B cell (primary cell): Measurements from ENCODE around the gene SIKE1. TPM values are rescaled to one million over a fixed set of nuclear protein-coding genes. Genes with fewer than 3 reads are reported as not detected.

Experiments
- ATAC-seq: fragments of 200-7000 bp; cut with Tn5 transposase; one replicate; pipeline ENCODE4 v1.10.0; 2021; ENCODE audit warnings: low read depth, mild to moderate bottlenecking, moderate number of reproducible peaks, moderate library complexity
- CTCF ChIA-PET: fragments of 350-600 bp; sonication (Branson Sonifier 250); formaldehyde crosslinking; loops from one replicate; lab custom pipeline; 2021; ENCODE audit warnings: antibody characterized with exemption, inconsistent platforms; lab: Charles Lee
- POLR2A ChIA-PET: fragments of 350-600 bp; sonication (Branson Sonifier 250); formaldehyde crosslinking; loops from one replicate; lab custom pipeline; 2021; ENCODE audit warnings: antibody characterized with exemption; lab: Charles Lee
- DNase-seq: peaks from one replicate; pipeline ENCODE4 v3.0.0; 2013
- H2AFZ ChIP-seq: 2 replicates; pipeline ENCODE4 v1.6.1; 2012; ENCODE audit warnings: mild to moderate bottlenecking, low read depth, low read length; ENCODE audit not compliant: insufficient read depth, poor library complexity, severe bottlenecking
- H3K27ac ChIP-seq, 2 donors: 1 replicate in 1 of 2; 2 replicates in 1 of 2; pipeline ENCODE4 v1.5.1; 2012 to 2013; ENCODE audit warnings: low read length in 2 of 2, mild to moderate bottlenecking in 2 of 2, moderate library complexity in 1 of 2
- H3K27me3 ChIP-seq, 4 experiments: fragments of 200-600 bp in 1 of 4; sonication (generic) in 1 of 4; replicated peaks in 1 of 4; 1 replicate in 2 of 4; 2 replicates in 2 of 4; pipeline versions ENCODE4 v1.6.1 to v1.7.0; 2013 to 2016; ENCODE audit warnings: low read length in 3 of 4, mild to moderate bottlenecking in 2 of 4, mixed read lengths in 1 of 4, moderate library complexity in 1 of 4; ENCODE audit not compliant: insufficient read depth in 4 of 4, control insufficient read depth in 3 of 4; ENCODE audit errors: control extremely low read depth in 1 of 4
- H3K36me3 ChIP-seq, 2 experiments: replicated peaks in 1 of 2; 1 replicate in 1 of 2; 2 replicates in 1 of 2; pipeline versions ENCODE4 v1.6.1 to v1.7.1; 2013; ENCODE audit warnings: low read length in 1 of 2; ENCODE audit not compliant: insufficient read depth in 2 of 2, control insufficient read depth in 1 of 2; ENCODE audit errors: control extremely low read depth in 1 of 2, extremely low read depth in 1 of 2
- H3K4me1 ChIP-seq, 2 donors: fragments of 200-600 bp in 1 of 2; sonication (generic) in 1 of 2; 1 replicate in 1 of 2; 2 replicates in 1 of 2; pipeline versions ENCODE4 v1.5.1 to v1.6.1; 2013 to 2017; ENCODE audit warnings: low read length in 2 of 2; ENCODE audit not compliant: control insufficient read depth in 2 of 2, insufficient read depth in 2 of 2
- H3K4me2 ChIP-seq: replicated peaks from 2 replicates; pipeline ENCODE3; 2012; ENCODE audit warnings: mild to moderate bottlenecking, low read depth, low read length; ENCODE audit not compliant: poor library complexity, severe bottlenecking
- H3K4me3 ChIP-seq, 5 experiments: fragments of 200-600 bp in 1 of 5; sonication (generic) in 1 of 5; 1 replicate in 3 of 5; 2 replicates in 2 of 5; pipeline versions ENCODE4 v1.5.1 to v1.7.0; 2011 to 2016; ENCODE audit warnings: low read length in 4 of 5, mild to moderate bottlenecking in 4 of 5, low read depth in 2 of 5, control low read depth in 1 of 5, moderate library complexity in 1 of 5; ENCODE audit not compliant: insufficient read depth in 1 of 5; ENCODE audit errors: control extremely low read depth in 1 of 5, extremely low read depth in 1 of 5
- H3K79me2 ChIP-seq: fragments of 200-600 bp; sonication (generic); one replicate; pipeline ENCODE4 v1.6.0; 2016; ENCODE audit warnings: low read length; ENCODE audit not compliant: control insufficient read depth, insufficient read depth
- H3K9ac ChIP-seq: fragments of 200-600 bp; sonication (generic); 2 replicates; pipeline ENCODE4 v1.6.1; 2017; ENCODE audit warnings: mild to moderate bottlenecking, low read length, moderate library complexity
- H3K9me3 ChIP-seq, 3 donors: one replicate each; pipeline versions ENCODE4 v1.6.1 to v1.7.1; 2013; ENCODE audit warnings: low read length in 2 of 3; ENCODE audit not compliant: control insufficient read depth in 2 of 3, insufficient read depth in 1 of 3; ENCODE audit errors: control extremely low read depth in 1 of 3
- H4K20me1 ChIP-seq: 2 replicates; pipeline ENCODE4 v1.6.0; 2012; ENCODE audit warnings: mild to moderate bottlenecking, low read length; ENCODE audit not compliant: insufficient read depth, control insufficient read depth, poor library complexity, severe bottlenecking
- H3K27ac Mint-ChIP-seq: one replicate; pipeline ENCODE4 v1.8.0; 2021; ENCODE audit warnings: mixed read lengths
- H3K27me3 Mint-ChIP-seq: one replicate; pipeline ENCODE4 v1.8.0; 2021; ENCODE audit warnings: mixed read lengths
- H3K4me1 Mint-ChIP-seq: one replicate; pipeline ENCODE4 v1.8.0; 2021; ENCODE audit warnings: mixed read lengths
- H3K4me3 Mint-ChIP-seq: one replicate; pipeline ENCODE4 v1.8.0; 2021; ENCODE audit warnings: mixed read lengths
- H3K9me3 Mint-ChIP-seq: one replicate; pipeline ENCODE4 v1.8.0; 2022; ENCODE audit warnings: mixed read lengths; ENCODE audit not compliant: insufficient read depth
- EZH2 ChIP-seq: IDR thresholded peaks from 2 replicates; pipeline ENCODE4 v1.6.1; 2012; ENCODE audit warnings: borderline replicate concordance, low read depth, mild to moderate bottlenecking, moderate library complexity, low read length; ENCODE audit not compliant: insufficient read depth, poor library complexity, severe bottlenecking
- WGBS: methylation state at CpG from one replicate; pipeline ENCODE4 v1.1.5; 2013; ENCODE audit warnings: missing lambda C conversion rate; ENCODE audit not compliant: insufficient coverage; 5-methylcytosine and 5-hydroxymethylcytosine counted together
- intact Hi-C: fragments of 100-400 bp; cut with micrococcal nuclease; formaldehyde crosslinking; loops from one replicate; pipeline ENCODE4 v1.10.0; 2022
- polyA plus RNA-seq: library from polyadenylated mRNA; depleted of rRNA; stranded (reverse); fragments of >200 nt; gene quantifications from 2 replicates; pipeline ENCODE4 v1.2.3, GENCODE V29; 2012
- total RNA-seq, 2 donors: library from RNA; stranded (reverse); fragments of 120-200 nt in 1 of 2; gene quantifications; 1 replicate in 1 of 2; 2 replicates in 1 of 2; pipeline versions ENCODE4 v1.2.3 to v1.2.4, GENCODE V29; 2013 to 2022
- TF ChIP-seq, protein P1 (sequence below): fragments of 200-600 bp; IDR thresholded peaks from one replicate; pipeline ENCODE4 v1.8.0; 2022; ENCODE audit warnings: antibody characterized with exemption, mild to moderate bottlenecking

The SIKE1 gene
- total and polyA plus RNA-seq, 2 donors (not counting 1 experiment from before 2014, with no cell fraction given), result 18.4 to 47.8 TPM

DNA sequence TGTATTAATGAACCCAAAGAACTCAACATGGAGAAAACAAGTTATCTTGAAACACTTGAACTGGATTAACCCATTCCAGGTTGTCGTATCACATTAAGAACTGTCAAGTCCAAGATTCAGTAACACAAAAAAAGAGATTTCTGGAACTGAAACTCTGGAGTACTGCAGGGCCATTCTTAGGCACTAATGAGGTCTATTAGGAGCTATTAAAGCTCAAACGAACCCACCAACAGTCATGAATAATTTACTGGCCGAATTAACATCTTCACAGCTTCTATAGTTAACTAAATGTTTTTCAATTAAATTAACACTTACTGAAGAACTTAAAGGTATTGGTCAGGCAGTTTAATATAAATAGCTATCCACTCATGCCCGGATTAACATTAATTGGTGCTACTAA lies 27.3 kb downstream of the SIKE1 start:
- no peak for ATAC-seq
- peaks cover 91% of the 10 kb centered on the region for H4K20me1 ChIP-seq
- Mint-ChIP-seq H3K4me3 (no peak overlapping the region), H3K4me1 (peaks cover 90% of the 10 kb centered on the region), H3K27me3 (no peaks in the 10 kb centered on the region), H3K27ac (no peak overlapping the region), H3K9me3 (no peaks in the 10 kb centered on the region)
- TF ChIP-seq, protein P1, sequence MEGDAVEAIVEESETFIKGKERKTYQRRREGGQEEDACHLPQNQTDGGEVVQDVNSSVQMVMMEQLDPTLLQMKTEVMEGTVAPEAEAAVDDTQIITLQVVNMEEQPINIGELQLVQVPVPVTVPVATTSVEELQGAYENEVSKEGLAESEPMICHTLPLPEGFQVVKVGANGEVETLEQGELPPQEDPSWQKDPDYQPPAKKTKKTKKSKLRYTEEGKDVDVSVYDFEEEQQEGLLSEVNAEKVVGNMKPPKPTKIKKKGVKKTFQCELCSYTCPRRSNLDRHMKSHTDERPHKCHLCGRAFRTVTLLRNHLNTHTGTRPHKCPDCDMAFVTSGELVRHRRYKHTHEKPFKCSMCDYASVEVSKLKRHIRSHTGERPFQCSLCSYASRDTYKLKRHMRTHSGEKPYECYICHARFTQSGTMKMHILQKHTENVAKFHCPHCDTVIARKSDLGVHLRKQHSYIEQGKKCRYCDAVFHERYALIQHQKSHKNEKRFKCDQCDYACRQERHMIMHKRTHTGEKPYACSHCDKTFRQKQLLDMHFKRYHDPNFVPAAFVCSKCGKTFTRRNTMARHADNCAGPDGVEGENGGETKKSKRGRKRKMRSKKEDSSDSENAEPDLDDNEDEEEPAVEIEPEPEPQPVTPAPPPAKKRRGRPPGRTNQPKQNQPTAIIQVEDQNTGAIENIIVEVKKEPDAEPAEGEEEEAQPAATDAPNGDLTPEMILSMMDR, result no peak
- TF ChIP-seq EZH2, result no peak
- H3K4me1 ChIP-seq, result peaks cover 59 to 63% of the 10 kb centered on the region in 2 donors
- H3K9me3 ChIP-seq, result no peaks in the 10 kb centered on the region
- H2AFZ ChIP-seq, result no peak overlapping the region
- H3K4me3 ChIP-seq, result no peak overlapping the region
- intact Hi-C loops, result no loop called here
- H3K9ac ChIP-seq, result no peak overlapping the region
- ChIA-PET POLR2A (no interaction called here), CTCF (no interaction called here)
- H3K79me2 ChIP-seq, result peaks cover 98% of the 10 kb centered on the region
- WGBS, result 67% methylated on average over 1 of the region's 4 CpGs
- DNase-seq, result no peak
- no peaks in the 10 kb centered on the region for H3K27me3 ChIP-seq
- peak overlapping the region; percentile 15 for H3K4me2 ChIP-seq
- H3K36me3 ChIP-seq, result peaks cover 5 to 29% of the 10 kb centered on the region in 2 experiments
- H3K27ac ChIP-seq, result no peak overlapping the region

DNA sequence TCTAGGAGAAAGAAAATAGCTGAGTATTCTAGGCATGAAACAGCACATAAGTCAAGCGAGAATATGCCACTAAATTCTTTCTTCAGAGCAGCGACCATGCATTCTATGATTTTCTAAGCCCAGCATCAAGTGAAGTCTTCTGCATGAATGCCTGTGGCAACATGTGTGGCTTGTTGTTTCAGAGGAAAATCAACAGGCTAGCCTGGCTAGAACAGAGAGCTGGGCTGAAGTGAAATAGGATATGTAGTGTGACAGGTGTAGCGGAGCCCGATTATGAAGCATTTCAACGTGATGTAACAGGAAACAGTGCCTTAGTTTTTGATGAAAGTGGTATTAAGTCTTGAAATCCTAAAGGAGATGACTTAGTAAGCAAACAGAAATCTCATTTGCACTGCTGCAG lies 29.7 kb downstream of the SIKE1 start:
- WGBS, result 74% methylated on average over 4 of the region's 5 CpGs
- POLR2A ChIA-PET, result interaction anchor here (0.7 kb wide), 1 partner anchor 83 kb away, joined by 4 read pairs; no protein-coding TSS in a partner anchor
- Histone ChIP-seq H3K4me2 (peak overlapping the region; percentile 11), H4K20me1 (peaks cover 99% of the 10 kb centered on the region), H3K9ac (no peak overlapping the region), H3K27me3 (no peaks in the 10 kb centered on the region), H3K36me3 (peaks cover 5 to 47% of the 10 kb centered on the region in 2 experiments), H3K4me1 (peaks cover 45 to 49% of the 10 kb centered on the region in 2 donors), H3K4me3 (no peak overlapping the region), H3K79me2 (peaks cover 100% of the 10 kb centered on the region), H2AFZ (no peak overlapping the region), H3K27ac (no peak overlapping the region), H3K9me3 (no peaks in the 10 kb centered on the region)
- intact Hi-C loops, result no loop called here
- no peaks in the 10 kb centered on the region for H3K27me3 Mint-ChIP-seq
- ATAC-seq (no peak), DNase-seq (no peak)
- TF ChIP-seq, protein P1, result no peak
- TF ChIP-seq EZH2, result no peak
- no peaks in the 10 kb centered on the region for H3K9me3 Mint-ChIP-seq
- no peak overlapping the region for H3K4me3 Mint-ChIP-seq
- H3K27ac Mint-ChIP-seq, result no peak overlapping the region
- peaks cover 80% of the 10 kb centered on the region for H3K4me1 Mint-ChIP-seq
- CTCF ChIA-PET, result interaction anchor here (1.7 kb wide), 1 partner anchor 10 kb away, joined by 3 read pairs; no protein-coding TSS in a partner anchor
